Measurements from ENCODE around the gene ZFP90. TPM values are rescaled to one million over a fixed set of nuclear protein-coding genes. Genes with fewer than 3 reads are reported as not detected.

Gene ZFP90
- polyA plus RNA-seq, 2 of the 4 experiments (the other 2 are of a cell fraction): 13.8 to 21.6 TPM

GRCh38 chr16:68528233-68528632, 10.9 kb upstream of the ZFP90 start:
- H3K27ac ChIP-seq: no peak overlapping the region
- ATAC-seq: peak in 1 of 2 experiments; percentile 23; a peak in 4 of 6 replicates
- no peak for TF ChIP-seq CHD4 (IDR thresholded peaks at IDR 0.05; ENCODE audit: borderline replicate concordance)
- no peak for TF ChIP-seq HOXA7 (CRISPR knock-in tag; IDR thresholded peaks at IDR 0.05)
- TF ChIP-seq BCL3 (IDR thresholded peaks at IDR 0.05): no peak
- no peak for TF ChIP-seq NR3C1 (IDR thresholded peaks at IDR 0.05)
- peaks cover 11% of the 10 kb centered on the region; the same call in 2 of the 3 replicates for H3K9me3 ChIP-seq
- no peak for DNase-seq (ENCODE audit: low read depth in 1 of 2, low spot score in 1 of 2)
- WGBS (ENCODE audit: missing lambda C conversion rate): 15% methylated on average over 2 of the region's 2 CpGs
- no peak overlapping the region for H3K4me3 ChIP-seq
- H3K4me1 ChIP-seq: peaks cover 4% of the 10 kb centered on the region; the same call in 1 of the 3 replicates
- CTCF ChIA-PET: interaction anchor here (0.7 to 4.2 kb wide), 50 partner anchors 8 to 813 kb away, joined by 3 to 30 read pairs (median 5); partner anchors contain the start of gene ZFP90
- POLR2A ChIA-PET: no interaction called here
- H3K4me2 ChIP-seq: no peak overlapping the region
- FAIRE-seq: no peak

GRCh38 chr16:68528686-68529379, 10.3 kb upstream of the ZFP90 start:
- ChIA-PET CTCF (interaction anchor here (0.5 to 4.2 kb wide), 65 partner anchors 9 to 812 kb away, joined by 3 to 30 read pairs (median 4); partner anchors contain the start of genes TANGO6 and ZFP90), POLR2A (no interaction called here)
- WGBS (ENCODE audit: missing lambda C conversion rate): 11% methylated on average over 29 of the region's 29 CpGs
- Histone ChIP-seq H3K27ac (no peak overlapping the region), H3K4me1 (peaks cover 4% of the 10 kb centered on the region; the same call in 1 of the 3 replicates), H3K9me3 (peaks cover 12% of the 10 kb centered on the region; the same call in 2 of the 3 replicates), H3K4me3 (peak overlapping the region; percentile 14; the same call in 1 of the 3 replicates), H3K4me2 (peak overlapping the region; percentile 82)
- peak; percentile 87 to 90 for DNase-seq (ENCODE audit: low read depth in 1 of 2, low spot score in 1 of 2)
- FAIRE-seq: no peak
- ATAC-seq: peak; percentile 83 to 88
- TF ChIP-seq JUN (IDR thresholded peaks at IDR 0.05) (no peak), CHD4 (IDR thresholded peaks at IDR 0.05; ENCODE audit: borderline replicate concordance) (no peak), FOSB (CRISPR knock-in tag; IDR thresholded peaks at IDR 0.05) (no peak), TFCP2L1 (CRISPR knock-in tag; IDR thresholded peaks at IDR 0.05) (no peak), NPAS2 (CRISPR knock-in tag; IDR thresholded peaks at IDR 0.05; ENCODE audit: borderline replicate concordance) (no peak), SMC3 (IDR thresholded peaks at IDR 0.05) (peak; percentile 88), CHD2 (IDR thresholded peaks at IDR 0.05; ENCODE audit: low read length, partially characterized antibody) (no peak), PHF8 (IDR thresholded peaks at IDR 0.05; ENCODE audit: borderline replicate concordance, low read depth) (no peak), EHF (CRISPR knock-in tag; IDR thresholded peaks at IDR 0.05) (no peak), PBX3 (IDR thresholded peaks at IDR 0.05) (no peak), HOXA7 (CRISPR knock-in tag; IDR thresholded peaks at IDR 0.05) (no peak), CTCF (IDR thresholded peaks at IDR 0.05) (peak; percentile 95), E2F6 (IDR thresholded peaks at IDR 0.05; ENCODE audit: borderline replicate concordance, low read depth) (peak; percentile 77), USF2 (IDR thresholded peaks at IDR 0.05) (no peak), KDM5A (IDR thresholded peaks at IDR 0.05) (no peak), SREBF2 (IDR thresholded peaks at IDR 0.05) (no peak), RAD21 (conservative IDR thresholded peaks at IDR 0.05 in 1 of 2, IDR thresholded peaks at IDR 0.05 in 1 of 2) (peak; percentile 95 to 96), HEYL (CRISPR knock-in tag; IDR thresholded peaks at IDR 0.05) (no peak), CEBPB (IDR thresholded peaks at IDR 0.05) (no peak), ATOH8 (CRISPR knock-in tag; IDR thresholded peaks at IDR 0.05; ENCODE audit: low read depth) (no peak), HOXB5 (CRISPR knock-in tag; IDR thresholded peaks at IDR 0.05) (no peak), CBX2 (IDR thresholded peaks at IDR 0.05; ENCODE audit: borderline replicate concordance, low read depth) (no peak), POLR2A (IDR thresholded peaks at IDR 0.05; ENCODE audit: low read length) (no peak), HDAC2 (IDR thresholded peaks at IDR 0.05) (no peak), FOSL2 (IDR thresholded peaks at IDR 0.05) (no peak), FOSL2 (CRISPR knock-in tag; IDR thresholded peaks at IDR 0.05) (no peak), JUNB (IDR thresholded peaks at IDR 0.05) (no peak), HES2 (IDR thresholded peaks at IDR 0.05) (no peak), NR3C1 (IDR thresholded peaks at IDR 0.05) (no peak), GATA3 (IDR thresholded peaks at IDR 0.05; ENCODE audit: borderline replicate concordance) (no peak), BHLHE40 (IDR thresholded peaks at IDR 0.05; ENCODE audit: low read depth, low read length) (no peak)
